Frontal cortex (tissue), 4 donors: ENCODE measurements around the gene SPEG. TPM values are rescaled to one million over a fixed set of nuclear protein-coding genes. Genes with fewer than 3 reads are reported as not detected.

Source experiments
- DNase-seq, 2 donors: peaks; one replicate each; pipeline ENCODE4 v3.0.0; 2012; ENCODE audit warnings: low spot score in 2 of 2
- FAIRE-seq: peaks from 2 replicates; lab custom pipeline; 2012; peaks lifted over from hg19 to GRCh38; lab: Jason Lieb, UNC
- total RNA-seq: library from RNA; depleted of rRNA; stranded (reverse); fragments of >200 nt; gene quantifications from one replicate; pipeline ENCODE4 v1.2.3, GENCODE V29; 2014
- donor health status: control.
- donor health status: control.
- donor health status: control.

The SPEG gene
- total RNA-seq, 1 donor from 2014 or later = 13.0 TPM

- DNase-seq (no peak), FAIRE-seq (no peak)
Observed at GRCh38 chr2:219440388-219441256, 6.0 kb downstream of the SPEG start.

- DNase-seq (peak; percentile 79 to 84), FAIRE-seq (no peak)
Observed at GRCh38 chr2:219441451-219442255, 7.0 kb downstream of the SPEG start.

DNA sequence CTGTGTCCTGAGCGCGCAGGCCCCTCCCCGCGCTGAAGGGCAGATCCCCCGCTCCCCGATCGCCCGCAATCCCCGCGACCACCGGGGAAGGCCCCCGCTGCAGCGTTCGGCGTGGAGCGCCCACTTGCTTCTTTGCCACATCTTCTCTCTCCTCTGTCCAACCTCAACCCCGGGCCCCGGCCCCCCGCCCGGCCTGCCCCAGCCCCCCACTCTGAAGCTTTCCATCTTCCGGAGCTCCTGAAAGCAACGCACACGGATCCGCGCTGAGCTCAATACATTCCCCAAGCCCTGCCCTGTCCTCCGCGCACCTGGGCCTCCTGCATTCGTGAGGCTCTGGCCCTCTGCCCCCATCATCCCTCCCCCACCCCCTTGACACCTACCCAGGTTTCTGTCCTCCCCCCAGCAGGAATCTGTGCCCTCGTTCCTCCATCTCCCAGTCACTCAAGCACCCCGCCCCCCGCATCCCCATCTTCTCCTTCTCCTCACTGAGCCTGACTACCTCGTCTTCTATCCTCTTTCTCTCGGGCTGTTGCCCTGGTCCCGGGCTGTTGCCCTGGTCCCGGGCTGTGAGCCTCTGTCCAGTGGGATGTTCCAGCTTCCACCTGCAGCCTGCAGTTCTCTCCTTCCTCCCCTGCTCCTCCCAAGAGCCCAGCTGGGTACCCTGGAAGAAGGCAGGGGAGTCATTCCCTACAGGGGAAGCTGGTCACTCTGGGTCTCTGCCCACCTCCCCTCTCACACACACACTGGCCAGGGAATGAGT is 7.8 kb downstream of the SPEG start:
- no peak for FAIRE-seq

DNA sequence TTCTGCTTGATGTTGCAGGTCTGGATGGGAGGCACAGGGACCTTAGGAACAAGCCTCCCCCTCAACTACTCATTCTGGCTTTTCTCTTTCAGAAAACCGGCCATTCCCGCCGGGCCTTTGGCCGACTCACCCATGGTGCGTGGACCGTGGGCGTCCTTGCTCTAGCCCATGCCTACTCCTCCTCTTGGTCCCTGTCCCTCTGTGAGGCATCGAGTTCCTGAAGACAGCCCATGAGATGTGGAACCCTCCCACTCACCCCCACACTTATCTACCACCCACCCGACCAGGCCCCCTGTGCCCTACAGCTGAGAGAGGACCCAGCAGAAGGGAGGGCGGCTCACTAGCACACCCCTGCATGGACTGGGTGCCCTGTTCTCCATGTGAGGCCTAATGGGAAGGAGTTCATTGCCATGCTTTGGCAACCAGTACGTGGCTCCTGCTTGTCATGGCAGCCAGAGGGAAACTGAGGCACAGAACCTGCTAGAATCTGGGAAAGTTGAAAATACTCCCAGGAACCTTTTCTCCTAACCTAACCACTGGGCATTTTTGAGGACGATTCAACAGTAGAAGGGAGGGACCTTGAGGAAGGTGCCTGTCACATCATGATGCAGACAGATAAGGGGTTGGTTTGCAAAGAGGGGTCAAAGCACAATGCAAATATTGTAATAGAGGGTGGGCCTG is 8.5 kb downstream of the SPEG start:
- FAIRE-seq = no peak

More for the DNA sequence above, 7.8 kb downstream of the SPEG start:
- DNase-seq = no peak

GRCh38 chr2:219443697-219444023 is 9.0 kb downstream of the SPEG start:
- no peak for DNase-seq
- no peak for FAIRE-seq

More for the DNA sequence above, 8.5 kb downstream of the SPEG start:
- DNase-seq = no peak

- DNase-seq (no peak), FAIRE-seq (no peak)
Observed at GRCh38 chr2:219444566-219445091, 10.0 kb downstream of the SPEG start.

DNA sequence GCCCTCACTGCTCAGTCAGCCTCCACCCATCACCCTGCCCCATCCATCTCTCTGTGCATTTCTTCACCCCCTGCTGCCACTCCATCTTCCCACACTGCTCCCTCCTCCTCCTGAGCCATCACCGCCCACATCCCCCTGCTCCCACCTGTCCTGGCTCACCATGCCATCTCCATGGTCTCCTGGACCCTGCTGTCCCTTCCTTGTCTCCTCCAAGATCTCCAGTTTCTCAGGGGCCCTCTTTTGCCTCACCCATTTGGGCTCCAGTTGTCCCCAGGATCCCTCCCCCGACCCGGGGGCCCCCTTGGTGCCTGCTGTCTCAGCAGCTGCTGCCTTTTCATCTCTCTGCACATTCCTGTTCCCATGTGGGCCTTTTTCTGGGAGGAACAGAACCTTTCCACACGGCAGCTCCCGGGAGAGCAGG is 10.6 kb downstream of the SPEG start:
- FAIRE-seq (no peak), DNase-seq (no peak)

DNA sequence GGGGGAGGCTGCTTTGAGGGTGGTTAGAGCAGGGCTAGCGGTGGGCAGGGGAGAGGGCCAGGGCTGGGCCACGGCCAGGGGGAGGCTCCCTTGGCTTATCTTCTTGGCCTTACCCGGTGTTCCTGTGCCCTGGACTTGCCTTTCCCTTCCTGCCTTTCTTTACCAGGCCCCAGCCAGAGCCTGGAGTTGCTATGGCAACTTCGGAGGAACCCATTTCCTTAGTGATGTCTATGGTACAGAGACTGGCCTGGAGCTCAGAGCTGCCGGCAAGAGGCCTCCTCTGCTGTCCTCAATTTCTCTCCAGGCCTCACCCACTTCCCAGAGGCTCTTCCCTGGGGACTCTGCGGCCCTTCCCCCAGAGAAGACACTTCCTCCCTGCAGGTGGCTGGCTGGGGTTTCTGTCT is 11.5 kb downstream of the SPEG start:
- DNase-seq (peak in 1 of 2 donors; percentile 67), FAIRE-seq (no peak)

DNA sequence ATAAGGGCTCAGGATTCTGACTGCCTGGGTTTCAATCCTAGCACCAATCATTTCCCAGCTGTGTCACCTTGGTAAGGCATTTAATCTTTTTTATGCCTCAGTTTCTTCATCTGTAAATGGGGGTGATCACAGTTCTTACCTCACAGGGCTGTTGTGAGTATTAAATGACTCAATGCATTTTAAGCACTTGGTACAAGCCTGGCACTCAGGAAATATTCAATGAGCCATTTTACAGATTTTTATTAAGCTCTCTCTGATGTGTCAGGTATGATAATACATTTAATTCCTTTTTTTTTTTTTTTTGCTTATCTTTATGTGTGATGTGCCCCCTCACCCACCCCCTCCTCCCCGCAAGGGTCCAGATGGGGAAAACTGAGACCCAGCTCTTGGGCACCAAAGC is 12.0 kb downstream of the SPEG start:
- FAIRE-seq = no peak
- no peak for DNase-seq

- DNase-seq (no peak), FAIRE-seq (no peak)
Observed at GRCh38 chr2:219447242-219448098, 12.8 kb downstream of the SPEG start.

DNA sequence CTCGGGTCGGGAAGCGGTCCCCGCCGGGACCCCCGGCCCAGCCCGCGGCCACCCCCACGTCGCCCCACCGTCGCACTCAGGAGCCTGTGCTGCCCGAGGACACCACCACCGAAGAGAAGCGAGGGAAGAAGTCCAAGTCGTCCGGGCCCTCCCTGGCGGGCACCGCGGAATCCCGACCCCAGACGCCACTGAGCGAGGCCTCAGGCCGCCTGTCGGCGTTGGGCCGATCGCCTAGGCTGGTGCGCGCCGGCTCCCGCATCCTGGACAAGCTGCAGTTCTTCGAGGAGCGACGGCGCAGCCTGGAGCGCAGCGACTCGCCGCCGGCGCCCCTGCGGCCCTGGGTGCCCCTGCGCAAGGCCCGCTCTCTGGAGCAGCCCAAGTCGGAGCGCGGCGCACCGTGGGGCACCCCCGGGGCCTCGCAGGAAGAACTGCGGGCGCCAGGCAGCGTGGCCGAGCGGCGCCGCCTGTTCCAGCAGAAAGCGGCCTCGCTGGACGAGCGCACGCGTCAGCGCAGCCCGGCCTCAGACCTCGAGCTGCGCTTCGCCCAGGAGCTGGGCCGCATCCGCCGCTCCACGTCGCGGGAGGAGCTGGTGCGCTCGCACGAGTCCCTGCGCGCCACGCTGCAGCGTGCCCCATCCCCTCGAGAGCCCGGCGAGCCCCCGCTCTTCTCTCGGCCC is 13.6 kb downstream of the SPEG start:
- no peak for FAIRE-seq
- no peak for DNase-seq

DNA sequence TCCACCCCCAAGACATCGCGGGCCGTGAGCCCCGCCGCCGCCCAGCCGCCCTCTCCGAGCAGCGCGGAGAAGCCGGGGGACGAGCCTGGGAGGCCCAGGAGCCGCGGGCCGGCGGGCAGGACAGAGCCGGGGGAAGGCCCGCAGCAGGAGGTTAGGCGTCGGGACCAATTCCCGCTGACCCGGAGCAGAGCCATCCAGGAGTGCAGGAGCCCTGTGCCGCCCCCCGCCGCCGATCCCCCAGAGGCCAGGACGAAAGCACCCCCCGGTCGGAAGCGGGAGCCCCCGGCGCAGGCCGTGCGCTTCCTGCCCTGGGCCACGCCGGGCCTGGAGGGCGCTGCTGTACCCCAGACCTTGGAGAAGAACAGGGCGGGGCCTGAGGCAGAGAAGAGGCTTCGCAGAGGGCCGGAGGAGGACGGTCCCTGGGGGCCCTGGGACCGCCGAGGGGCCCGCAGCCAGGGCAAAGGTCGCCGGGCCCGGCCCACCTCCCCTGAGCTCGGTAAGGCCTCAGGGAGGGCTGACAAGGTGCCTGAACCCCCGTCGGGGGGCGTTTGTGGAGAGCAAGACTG is 14.2 kb downstream of the SPEG start:
- FAIRE-seq (no peak), DNase-seq (no peak)

- DNase-seq (no peak), FAIRE-seq (no peak)
Observed at GRCh38 chr2:219449609-219450008, 15.0 kb downstream of the SPEG start.

GRCh38 chr2:219451661-219452360 is 17.2 kb downstream of the SPEG start:
- no peak for DNase-seq
- no peak for FAIRE-seq

GRCh38 chr2:219452361-219453317 is 18.0 kb downstream of the SPEG start:
- FAIRE-seq = no peak
- no peak for DNase-seq
